HG03064 (cell line): ENCODE data around the gene ABCB4.

Experiments used
- ATAC-seq: cut with Tn5 transposase; IDR thresholded peaks from one replicate; pipeline ENCODE4 v1.9.1; 2021; ENCODE audit warnings: low read depth; ENCODE audit not compliant: unreplicated experiment

Gene ABCB4

GRCh38 chr7:87427288-87427687 lies 48.2 kb downstream of the ABCB4 start:
- ATAC-seq: no peak

- ATAC-seq: no peak
Observed at GRCh38 chr7:87426160-87426559, 49.3 kb downstream of the ABCB4 start.

- ATAC-seq: no peak
Observed at GRCh38 chr7:87424075-87424474, 51.4 kb downstream of the ABCB4 start.

DNA sequence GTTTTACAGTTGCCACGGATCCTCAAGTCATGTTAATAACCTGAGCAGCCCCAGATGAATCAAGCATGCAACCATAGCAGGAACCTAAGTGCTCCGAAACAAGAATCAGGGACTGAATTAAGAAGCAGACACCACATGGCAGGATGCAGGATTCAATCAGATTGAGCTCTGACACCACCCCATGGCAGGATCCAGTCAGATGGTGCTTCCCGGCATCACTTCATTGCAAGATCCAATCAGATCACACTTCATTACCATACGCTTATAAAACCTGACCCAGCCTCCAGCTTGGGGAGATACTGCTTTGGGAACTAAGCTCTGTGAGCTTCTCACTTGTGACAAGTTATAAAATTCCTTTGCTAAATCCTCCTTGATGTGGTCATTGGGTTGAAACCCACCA lies 55.3 kb downstream of the ABCB4 start:
- ATAC-seq: no peak

DNA sequence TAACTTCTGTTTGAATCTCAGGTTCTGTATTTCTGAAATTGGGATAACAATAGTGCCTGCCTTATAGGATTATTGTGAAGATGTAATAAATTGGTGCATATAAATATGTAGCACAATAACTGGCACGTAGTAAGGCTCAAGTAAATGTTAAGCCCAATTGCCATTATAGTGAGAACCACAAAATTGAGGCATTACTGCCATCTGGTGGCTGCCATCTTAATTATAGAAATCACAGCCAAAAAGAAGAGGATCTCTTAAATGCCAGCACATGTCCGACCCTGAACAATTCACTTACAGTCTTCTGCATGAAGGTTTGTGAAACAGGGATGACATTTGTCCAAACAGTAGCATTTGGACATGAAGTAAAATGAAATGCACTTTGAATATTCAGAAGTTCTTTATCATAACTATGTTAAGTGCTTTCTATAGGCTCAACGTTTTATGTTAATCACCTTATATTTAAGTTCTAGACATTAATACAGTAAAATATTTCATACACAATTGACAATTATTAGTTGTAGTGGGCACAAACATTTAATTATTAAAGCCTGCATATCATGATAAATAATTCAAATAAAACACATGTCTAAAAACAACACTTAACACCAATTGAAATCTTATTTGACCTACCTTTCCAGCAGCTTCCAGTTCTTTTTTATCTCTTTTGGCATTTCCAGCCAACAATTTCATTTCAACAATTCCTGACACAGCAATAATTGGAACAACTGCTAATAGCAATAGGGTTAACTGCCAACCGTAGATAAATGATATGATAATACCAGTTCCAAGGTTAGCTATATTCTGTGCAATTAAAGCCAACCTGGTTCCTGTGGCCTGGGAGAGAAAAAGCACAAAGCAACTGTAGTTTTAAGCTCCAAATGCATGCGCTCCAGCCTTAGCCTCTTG lies 58.5 kb downstream of the ABCB4 start:
- ATAC-seq: peak; percentile 60

GRCh38 chr7:87414794-87415188 lies 60.7 kb downstream of the ABCB4 start:
- ATAC-seq: no peak

DNA sequence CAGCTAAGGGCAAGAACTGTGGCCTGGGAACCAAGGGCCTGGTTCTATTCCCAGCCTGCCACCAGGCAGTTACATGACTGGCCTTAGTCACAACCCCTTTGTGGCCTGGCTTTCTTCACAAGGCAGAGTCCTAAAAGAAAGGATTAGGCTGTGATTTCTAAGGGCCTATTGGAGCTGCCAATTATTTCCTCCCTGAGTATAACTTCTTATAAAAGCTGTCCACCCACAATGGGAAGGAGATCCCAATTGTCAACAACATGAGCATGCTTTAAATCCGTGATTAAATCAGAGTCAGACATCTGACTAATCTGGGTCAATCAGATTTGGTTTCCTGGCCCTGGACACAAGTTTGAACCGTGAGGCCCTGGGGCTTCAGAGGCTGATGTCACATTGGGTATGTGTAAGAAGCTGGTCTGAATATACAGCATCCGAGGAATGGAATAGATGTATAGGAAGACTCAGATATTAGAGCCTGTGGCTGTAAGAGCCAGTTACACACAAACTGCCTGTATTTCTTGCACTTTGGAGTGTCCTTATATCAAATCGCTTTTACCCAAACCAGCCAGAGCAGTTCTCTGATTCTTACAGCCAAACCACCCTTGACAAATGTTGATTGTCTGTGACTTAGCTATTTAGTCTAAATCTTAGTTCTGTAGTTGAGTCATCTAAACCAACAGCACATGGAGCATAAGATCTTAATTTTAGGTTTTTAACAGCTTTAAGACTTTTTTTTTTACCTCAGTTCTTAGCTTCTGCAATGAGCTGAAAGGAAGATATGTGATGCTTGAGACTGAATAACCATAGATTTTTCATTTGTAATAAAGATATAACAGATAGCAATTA lies 61.3 kb downstream of the ABCB4 start:
- ATAC-seq: no peak

- ATAC-seq: no peak
Observed at GRCh38 chr7:87413029-87413428, 62.5 kb downstream of the ABCB4 start.

- ATAC-seq: no peak
Observed at GRCh38 chr7:87411186-87411585, 64.3 kb downstream of the ABCB4 start.

DNA sequence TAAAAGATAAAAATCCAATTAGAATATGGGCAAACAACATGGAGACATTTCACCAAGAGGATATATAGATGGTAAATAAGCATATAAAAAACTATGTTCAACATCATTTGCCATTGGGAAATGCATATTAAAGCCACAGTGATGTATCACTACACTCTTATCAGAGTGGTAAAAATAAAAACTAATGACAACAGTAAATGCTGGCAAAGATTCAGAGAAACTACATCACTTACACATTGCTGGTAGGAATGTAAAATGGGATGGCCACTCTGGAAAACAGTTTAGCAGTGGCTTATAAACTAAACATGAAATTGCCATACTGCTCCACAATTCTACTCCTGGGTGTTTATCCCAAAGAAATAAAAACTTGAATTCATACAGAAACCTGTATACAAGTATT lies 70.8 kb downstream of the ABCB4 start:
- ATAC-seq: no peak

DNA sequence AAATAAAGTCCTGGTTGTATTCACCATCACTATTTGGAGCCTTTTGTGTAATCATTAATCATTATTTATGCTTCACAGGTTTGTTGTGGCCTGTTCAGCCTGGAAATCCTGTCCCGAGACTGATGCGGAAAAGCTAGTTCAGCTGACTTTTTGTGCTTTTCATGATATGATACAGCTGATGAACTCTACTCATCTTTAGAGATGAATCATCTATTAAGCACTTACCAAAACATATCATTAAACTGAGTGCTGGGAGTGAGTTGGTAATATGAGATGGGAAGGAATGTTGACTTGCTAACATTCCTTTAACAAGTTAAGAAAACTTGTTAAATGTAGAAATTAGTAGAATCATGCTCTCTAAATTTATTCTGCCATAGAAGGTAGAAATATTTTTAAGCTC lies 77.0 kb downstream of the ABCB4 start:
- ATAC-seq: no peak

- no peak for ATAC-seq
Observed at GRCh38 chr7:87395442-87396020, 79.9 kb downstream of the ABCB4 start.

DNA sequence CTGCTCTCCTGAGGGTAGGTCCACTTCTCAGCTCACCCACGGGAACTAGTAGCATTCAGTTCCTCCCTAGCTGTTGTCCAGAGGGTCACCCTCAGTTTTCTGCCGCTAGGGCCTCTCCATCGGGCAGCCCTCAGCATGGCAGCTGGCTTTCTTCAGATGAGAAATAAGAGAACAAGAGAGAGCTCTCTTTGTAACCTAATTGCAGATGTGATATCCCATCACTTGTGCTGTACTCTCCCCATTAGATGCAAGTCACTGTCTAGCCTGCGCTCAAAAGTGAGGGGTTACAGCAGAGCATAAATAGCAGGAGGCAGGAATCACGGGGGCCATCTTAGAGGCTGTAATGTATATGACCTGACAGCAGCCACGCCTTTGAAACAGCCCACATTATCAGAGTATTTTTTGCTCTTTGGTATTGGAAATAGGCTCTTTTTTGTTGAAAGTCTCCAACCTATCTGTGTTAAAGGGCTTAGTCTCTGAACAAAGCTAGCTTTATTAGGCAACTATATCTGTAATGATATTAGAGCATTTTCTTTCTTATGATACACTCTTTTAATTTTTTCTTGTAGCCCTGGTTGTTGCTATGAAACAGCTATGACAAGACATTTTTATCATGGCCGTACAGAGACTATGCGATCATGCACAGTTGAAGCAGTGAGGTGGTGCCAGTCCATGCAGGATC lies 84.3 kb downstream of the ABCB4 start:
- no peak for ATAC-seq

- ATAC-seq: no peak
Observed at GRCh38 chr7:87380905-87381304, 94.6 kb downstream of the ABCB4 start.

- ATAC-seq: no peak
Observed at GRCh38 chr7:87375662-87376435, 99.6 kb downstream of the ABCB4 start.

DNA sequence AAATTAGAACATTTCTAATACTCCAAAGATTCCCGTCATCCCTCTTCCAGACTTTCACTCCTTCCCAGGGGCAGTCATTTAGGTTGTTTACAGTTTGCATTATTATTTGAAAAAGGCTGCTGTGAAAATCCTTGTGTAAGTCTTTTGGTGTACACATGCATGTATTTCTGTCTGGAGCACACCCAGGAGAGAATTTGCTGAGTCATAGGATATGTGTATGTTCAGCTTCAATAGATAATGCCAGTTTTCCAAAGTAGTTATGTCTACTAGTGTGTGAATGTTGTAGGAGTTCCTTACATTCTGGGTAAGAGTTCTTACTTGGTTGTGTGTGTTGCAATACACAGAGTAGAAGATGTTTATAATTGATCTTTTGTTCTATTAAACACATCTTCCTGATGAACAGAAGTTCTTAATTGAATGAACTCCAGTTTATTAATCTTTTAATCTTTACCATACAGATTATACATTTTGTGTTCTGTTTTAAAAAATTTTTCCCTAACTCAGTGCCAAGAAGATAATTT lies 104.8 kb downstream of the ABCB4 start:
- no peak for ATAC-seq

DNA sequence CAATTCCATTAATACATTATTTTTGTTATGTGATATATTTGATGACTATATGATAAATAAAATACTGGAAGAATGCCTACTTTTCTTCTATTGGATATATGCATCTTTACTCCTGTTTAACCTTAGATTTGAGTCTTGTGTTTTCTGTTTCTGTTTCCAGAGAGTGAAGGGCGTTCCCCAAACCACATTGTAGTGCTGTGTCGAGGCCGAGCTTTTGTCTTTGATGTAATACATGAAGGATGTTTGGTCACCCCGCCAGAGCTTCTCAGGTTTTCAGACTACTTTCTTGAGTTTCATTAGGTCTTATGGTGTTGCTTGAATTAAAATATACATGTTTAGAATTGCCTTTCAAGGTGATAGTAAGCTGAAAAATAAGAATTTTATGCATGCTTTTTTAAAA lies 106.3 kb downstream of the ABCB4 start:
- ATAC-seq: no peak

DNA sequence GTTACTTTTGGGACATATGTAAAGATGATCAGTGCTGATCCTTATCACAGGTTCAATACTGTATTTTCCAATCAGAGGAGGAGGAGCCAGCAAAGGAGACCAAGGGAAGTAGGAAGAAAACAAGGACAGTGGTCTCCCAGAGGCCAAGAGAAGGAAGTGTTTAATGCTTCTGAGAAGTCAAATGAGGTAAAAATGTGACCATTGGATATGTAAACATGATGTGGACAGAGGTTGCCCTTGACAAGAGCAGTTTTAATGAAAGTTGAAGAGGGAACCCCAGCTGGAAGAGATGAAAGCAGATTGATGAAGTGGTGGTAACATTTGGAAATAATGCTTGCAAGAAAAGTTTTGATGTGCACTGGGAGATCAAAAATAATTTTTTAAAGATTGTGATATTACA lies 111.2 kb downstream of the ABCB4 start:
- no peak for ATAC-seq

- no peak for ATAC-seq
Observed at GRCh38 chr7:87363342-87363741, 112.1 kb downstream of the ABCB4 start.

DNA sequence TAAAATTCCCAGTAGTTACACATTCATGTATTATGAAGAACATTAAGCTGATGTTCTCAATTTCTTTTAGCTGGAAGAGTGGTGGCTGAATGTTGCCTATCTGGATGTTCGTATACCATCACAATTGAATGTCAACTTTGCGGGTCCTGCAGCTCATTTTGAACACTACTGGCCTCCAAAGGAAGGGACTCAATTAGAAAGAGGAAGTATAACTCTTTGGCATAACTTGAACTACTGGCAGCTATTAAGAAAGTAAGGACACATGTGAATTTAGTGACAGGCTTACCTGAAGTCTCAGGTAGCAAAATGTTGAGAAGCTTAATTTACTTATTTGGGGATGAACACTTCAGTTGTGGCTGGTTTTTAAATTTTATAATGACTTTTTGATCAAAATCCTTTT lies 114.2 kb downstream of the ABCB4 start:
- no peak for ATAC-seq
